Activated B cell treated with CpG ODN at 0.5 μM for 24 hours (primary cell): ENCODE data around the gene TTC27. TPM values are rescaled to one million over a fixed set of nuclear protein-coding genes. Genes with fewer than 3 reads are reported as not detected.

Source experiments
- ATAC-seq: fragments of 200-7000 bp; cut with Tn5 transposase; one replicate; pipeline ENCODE4 v1.10.0; 2021; ENCODE audit warnings: low read depth, mild to moderate bottlenecking, moderate library complexity
- CTCF ChIA-PET: fragments of 350-600 bp; sonication (Branson Sonifier 250); formaldehyde crosslinking; loops from one replicate; lab custom pipeline; 2021; ENCODE audit warnings: antibody characterized with exemption; lab: Charles Lee
- POLR2A ChIA-PET: fragments of 350-600 bp; sonication (Branson Sonifier 250); formaldehyde crosslinking; loops from one replicate; lab custom pipeline; 2021; ENCODE audit warnings: antibody characterized with exemption; lab: Charles Lee
- DNase-seq: peaks from one replicate; pipeline ENCODE4 v3.0.0; 2022
- H3K27ac Mint-ChIP-seq: one replicate; pipeline ENCODE4 v1.8.0; 2020; ENCODE audit warnings: mixed read lengths
- H3K27me3 Mint-ChIP-seq: one replicate; pipeline ENCODE4 v1.8.0; 2021; ENCODE audit warnings: mixed read lengths
- H3K36me3 Mint-ChIP-seq: one replicate; pipeline ENCODE4 v1.8.0; 2021; ENCODE audit warnings: low read depth, mixed read lengths
- H3K4me1 Mint-ChIP-seq: one replicate; pipeline ENCODE4 v1.8.0; 2021; ENCODE audit warnings: mixed read lengths
- H3K4me3 Mint-ChIP-seq: one replicate; pipeline ENCODE4 v1.8.0; 2020; ENCODE audit warnings: mild to moderate bottlenecking, mixed read lengths
- H3K9me3 Mint-ChIP-seq: one replicate; pipeline ENCODE4 v1.8.0; 2020; ENCODE audit warnings: mixed read lengths
- intact Hi-C: fragments of 100-400 bp; cut with micrococcal nuclease; formaldehyde crosslinking; loops from one replicate; pipeline ENCODE4 v1.15.1; 2024
- total RNA-seq: library from RNA; stranded (reverse); gene quantifications from 2 replicates; pipeline ENCODE4 v1.2.3, GENCODE V29; 2022
- TF ChIP-seq, protein P1 (sequence below): fragments of 200-600 bp; IDR thresholded peaks from one replicate; pipeline ENCODE4 v1.8.0; 2022; ENCODE audit warnings: antibody characterized with exemption, mild to moderate bottlenecking

The TTC27 gene
- total RNA-seq, 1 donor from 2014 or later, result 34.8 TPM

DNA sequence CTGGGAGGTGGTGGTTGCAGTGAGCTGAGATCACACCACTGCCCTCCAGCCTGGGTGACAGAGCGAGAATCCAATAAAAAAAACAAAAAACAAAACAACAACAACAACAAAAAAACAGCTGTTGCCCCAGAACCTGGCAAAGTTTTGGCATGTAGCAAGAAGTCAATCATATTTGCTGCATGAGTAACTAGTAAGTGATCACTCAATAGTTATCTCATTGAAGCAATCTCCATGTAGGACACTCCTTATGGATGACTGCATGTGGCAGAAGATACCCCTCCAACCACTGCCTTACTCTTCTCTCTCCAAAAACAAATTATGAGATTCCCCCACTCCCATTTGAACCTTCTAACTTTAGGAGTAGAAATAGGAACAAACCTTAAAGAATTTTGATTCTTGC, 113.7 kb downstream of the TTC27 start:
- CTCF ChIA-PET, result no interaction called here

DNA sequence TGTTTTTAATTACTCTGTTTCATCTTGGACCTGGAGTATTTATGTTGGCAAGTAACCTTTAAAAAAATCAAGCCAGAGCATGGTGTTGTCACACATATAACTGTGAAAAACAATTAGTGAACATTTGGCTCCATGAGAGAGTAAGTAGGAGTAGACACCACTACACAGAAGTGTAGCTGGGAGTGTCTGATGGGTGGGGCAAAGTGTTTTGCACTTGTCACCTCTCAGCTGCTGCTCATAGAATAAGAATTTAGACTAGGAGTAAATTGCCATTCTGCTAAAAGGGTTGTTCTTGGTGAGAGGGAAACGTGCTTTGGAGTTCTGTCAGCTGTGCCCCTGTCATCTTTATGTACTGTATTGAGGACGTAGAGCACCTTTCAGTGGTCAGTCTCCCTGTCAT, 114.5 kb downstream of the TTC27 start:
- Mint-ChIP-seq H3K36me3 (peaks cover 65% of the 10 kb centered on the region), H3K9me3 (peaks cover 4% of the 10 kb centered on the region), H3K4me1 (no peaks in the 10 kb centered on the region), H3K4me3 (no peak overlapping the region), H3K27me3 (no peaks in the 10 kb centered on the region), H3K27ac (no peak overlapping the region)
- ATAC-seq, result no peak
- CTCF ChIA-PET, result no interaction called here
- TF ChIP-seq, protein P1, sequence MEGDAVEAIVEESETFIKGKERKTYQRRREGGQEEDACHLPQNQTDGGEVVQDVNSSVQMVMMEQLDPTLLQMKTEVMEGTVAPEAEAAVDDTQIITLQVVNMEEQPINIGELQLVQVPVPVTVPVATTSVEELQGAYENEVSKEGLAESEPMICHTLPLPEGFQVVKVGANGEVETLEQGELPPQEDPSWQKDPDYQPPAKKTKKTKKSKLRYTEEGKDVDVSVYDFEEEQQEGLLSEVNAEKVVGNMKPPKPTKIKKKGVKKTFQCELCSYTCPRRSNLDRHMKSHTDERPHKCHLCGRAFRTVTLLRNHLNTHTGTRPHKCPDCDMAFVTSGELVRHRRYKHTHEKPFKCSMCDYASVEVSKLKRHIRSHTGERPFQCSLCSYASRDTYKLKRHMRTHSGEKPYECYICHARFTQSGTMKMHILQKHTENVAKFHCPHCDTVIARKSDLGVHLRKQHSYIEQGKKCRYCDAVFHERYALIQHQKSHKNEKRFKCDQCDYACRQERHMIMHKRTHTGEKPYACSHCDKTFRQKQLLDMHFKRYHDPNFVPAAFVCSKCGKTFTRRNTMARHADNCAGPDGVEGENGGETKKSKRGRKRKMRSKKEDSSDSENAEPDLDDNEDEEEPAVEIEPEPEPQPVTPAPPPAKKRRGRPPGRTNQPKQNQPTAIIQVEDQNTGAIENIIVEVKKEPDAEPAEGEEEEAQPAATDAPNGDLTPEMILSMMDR, result no peak
- POLR2A ChIA-PET, result no interaction called here
- no peak for DNase-seq
- intact Hi-C loops, result no loop called here

More for the DNA sequence above, 113.7 kb downstream of the TTC27 start:
- Mint-ChIP-seq H3K4me1 (no peaks in the 10 kb centered on the region), H3K27ac (no peak overlapping the region), H3K36me3 (peaks cover 69% of the 10 kb centered on the region), H3K27me3 (no peaks in the 10 kb centered on the region), H3K9me3 (peaks cover under 1% of the 10 kb centered on the region), H3K4me3 (no peak overlapping the region)
- POLR2A ChIA-PET, result no interaction called here
- ATAC-seq (no peak), DNase-seq (no peak)
- TF ChIP-seq, protein P1, result no peak
- intact Hi-C loops, result no loop called here

DNA sequence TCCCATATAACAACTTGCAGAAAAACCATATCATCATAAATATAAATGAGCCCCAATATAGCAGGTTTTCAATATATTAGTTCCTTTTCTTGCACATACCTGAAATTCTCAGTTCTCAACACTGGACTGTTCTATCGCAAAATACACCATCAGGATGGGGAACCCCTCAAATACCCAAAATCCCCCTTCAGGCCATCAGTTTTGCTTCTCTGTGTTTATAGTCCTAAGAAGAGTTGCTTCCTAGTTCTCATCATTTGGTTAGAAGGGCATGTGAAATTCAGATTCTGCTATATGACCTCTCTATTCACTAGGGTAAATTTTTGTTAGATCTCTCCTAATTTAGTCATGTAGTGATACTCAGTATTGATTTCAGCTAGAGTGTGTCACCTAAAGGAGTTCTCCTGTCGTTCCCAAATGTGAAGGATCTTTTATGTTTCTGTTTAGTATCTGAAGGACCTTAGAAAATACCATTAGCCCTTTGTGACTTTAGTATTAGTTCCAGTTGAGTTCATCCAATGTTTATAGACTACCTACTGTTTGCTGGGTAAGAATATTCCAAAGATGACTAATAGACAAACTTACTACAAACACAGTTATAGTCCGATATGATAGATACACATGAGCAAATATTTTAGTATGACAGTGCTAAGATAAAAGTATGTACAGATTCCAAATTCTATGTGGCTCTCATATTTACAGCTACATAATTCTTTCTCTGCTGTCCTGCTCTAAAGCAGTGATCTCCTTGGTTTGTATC, 115.8 kb downstream of the TTC27 start:
- CTCF ChIA-PET, result no interaction called here
- TF ChIP-seq, protein P1, result no peak
- H3K36me3 Mint-ChIP-seq, result peaks cover 65% of the 10 kb centered on the region
- intact Hi-C loops, result no loop called here
- DNase-seq, result no peak
- POLR2A ChIA-PET, result no interaction called here
- no peaks in the 10 kb centered on the region for H3K27me3 Mint-ChIP-seq
- no peak for ATAC-seq
- H3K4me3 Mint-ChIP-seq, result no peak overlapping the region
- H3K27ac Mint-ChIP-seq, result no peak overlapping the region
- peaks cover 6% of the 10 kb centered on the region for H3K9me3 Mint-ChIP-seq
- no peaks in the 10 kb centered on the region for H3K4me1 Mint-ChIP-seq

DNA sequence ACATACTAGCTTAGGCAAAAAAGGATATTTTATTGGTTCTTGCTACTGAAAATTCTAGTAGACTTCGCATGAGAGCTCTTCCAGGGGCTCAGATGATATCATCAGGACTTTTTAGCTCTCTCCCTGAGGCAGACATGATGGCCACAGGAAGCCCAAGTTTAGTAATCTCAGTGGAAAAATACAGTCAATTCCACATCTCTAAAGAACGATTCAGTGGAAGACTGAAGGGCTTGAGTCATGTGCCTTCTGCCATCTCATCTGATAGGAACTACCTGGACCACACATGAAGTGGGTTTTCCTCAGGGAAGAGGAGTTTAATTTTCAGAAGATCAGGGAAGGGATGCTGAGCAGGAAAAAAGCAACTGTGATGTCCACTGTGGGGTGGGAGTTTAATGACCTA, 117.3 kb downstream of the TTC27 start:
- no peak for DNase-seq
- H3K27me3 Mint-ChIP-seq, result no peaks in the 10 kb centered on the region
- TF ChIP-seq, protein P1, result no peak
- POLR2A ChIA-PET, result no interaction called here
- H3K9me3 Mint-ChIP-seq, result peaks cover 6% of the 10 kb centered on the region
- intact Hi-C loops, result no loop called here
- H3K36me3 Mint-ChIP-seq, result peaks cover 70% of the 10 kb centered on the region
- H3K4me3 Mint-ChIP-seq, result no peak overlapping the region
- CTCF ChIA-PET, result no interaction called here
- no peaks in the 10 kb centered on the region for H3K4me1 Mint-ChIP-seq
- no peak for ATAC-seq
- H3K27ac Mint-ChIP-seq, result no peak overlapping the region

DNA sequence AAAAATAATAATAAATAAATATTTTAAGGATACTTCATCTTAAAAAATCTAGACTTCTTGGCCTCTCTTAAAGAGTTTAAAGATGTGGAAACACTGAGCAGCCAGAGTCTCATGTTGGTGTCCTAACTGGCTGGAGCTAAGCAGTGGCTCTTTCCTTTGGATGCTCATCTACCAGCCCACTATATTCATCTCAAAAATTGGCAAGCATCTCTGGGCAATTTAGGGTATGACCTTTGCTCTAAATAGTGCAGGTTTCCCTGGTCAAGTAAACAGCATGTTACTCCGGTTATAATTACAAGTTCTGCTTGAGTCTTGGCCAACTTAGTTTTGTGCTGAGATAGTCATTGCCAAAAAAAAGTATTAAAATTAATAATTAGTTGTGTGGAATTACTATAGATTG, 117.8 kb downstream of the TTC27 start:
- ATAC-seq (no peak), DNase-seq (no peak)
- ChIA-PET CTCF (no interaction called here), POLR2A (no interaction called here)
- peaks cover 6% of the 10 kb centered on the region for H3K9me3 Mint-ChIP-seq
- TF ChIP-seq, protein P1, result no peak
- no peaks in the 10 kb centered on the region for H3K27me3 Mint-ChIP-seq
- no peak overlapping the region for H3K4me3 Mint-ChIP-seq
- intact Hi-C loops, result no loop called here
- H3K4me1 Mint-ChIP-seq, result no peaks in the 10 kb centered on the region
- no peak overlapping the region for H3K27ac Mint-ChIP-seq
- H3K36me3 Mint-ChIP-seq, result peaks cover 72% of the 10 kb centered on the region
